Activated T-cell treated with anti-CD3 and anti-CD28 coated beads for 1 hour (primary cell): ENCODE measurements around the gene DUSP19.

Source experiments
- DNase-seq: peaks from one replicate; pipeline ENCODE4 v3.0.0-alpha.2; 2020; ENCODE audit warnings: low read depth

DUSP19 gene

GRCh38 chr2:183125659-183126341 lies 47.3 kb downstream of the DUSP19 start:
- no peak for DNase-seq

GRCh38 chr2:183126635-183127034 lies 48.1 kb downstream of the DUSP19 start:
- DNase-seq: no peak

GRCh38 chr2:183134016-183134415 lies 55.5 kb downstream of the DUSP19 start:
- no peak for DNase-seq

- DNase-seq: no peak
Observed at GRCh38 chr2:183148955-183149354, 70.4 kb downstream of the DUSP19 start.

- DNase-seq: no peak
Observed at GRCh38 chr2:183149489-183149888, 70.9 kb downstream of the DUSP19 start.
